ENCODE measurements around the gene MRPL10. TPM values are rescaled to one million over a fixed set of nuclear protein-coding genes. Genes with fewer than 3 reads are reported as not detected.

MRPL10 gene
- polyA plus RNA-seq, 6 donors from 2014 or later: 33.1 to 49.0 (median 39.1) TPM

DNA sequence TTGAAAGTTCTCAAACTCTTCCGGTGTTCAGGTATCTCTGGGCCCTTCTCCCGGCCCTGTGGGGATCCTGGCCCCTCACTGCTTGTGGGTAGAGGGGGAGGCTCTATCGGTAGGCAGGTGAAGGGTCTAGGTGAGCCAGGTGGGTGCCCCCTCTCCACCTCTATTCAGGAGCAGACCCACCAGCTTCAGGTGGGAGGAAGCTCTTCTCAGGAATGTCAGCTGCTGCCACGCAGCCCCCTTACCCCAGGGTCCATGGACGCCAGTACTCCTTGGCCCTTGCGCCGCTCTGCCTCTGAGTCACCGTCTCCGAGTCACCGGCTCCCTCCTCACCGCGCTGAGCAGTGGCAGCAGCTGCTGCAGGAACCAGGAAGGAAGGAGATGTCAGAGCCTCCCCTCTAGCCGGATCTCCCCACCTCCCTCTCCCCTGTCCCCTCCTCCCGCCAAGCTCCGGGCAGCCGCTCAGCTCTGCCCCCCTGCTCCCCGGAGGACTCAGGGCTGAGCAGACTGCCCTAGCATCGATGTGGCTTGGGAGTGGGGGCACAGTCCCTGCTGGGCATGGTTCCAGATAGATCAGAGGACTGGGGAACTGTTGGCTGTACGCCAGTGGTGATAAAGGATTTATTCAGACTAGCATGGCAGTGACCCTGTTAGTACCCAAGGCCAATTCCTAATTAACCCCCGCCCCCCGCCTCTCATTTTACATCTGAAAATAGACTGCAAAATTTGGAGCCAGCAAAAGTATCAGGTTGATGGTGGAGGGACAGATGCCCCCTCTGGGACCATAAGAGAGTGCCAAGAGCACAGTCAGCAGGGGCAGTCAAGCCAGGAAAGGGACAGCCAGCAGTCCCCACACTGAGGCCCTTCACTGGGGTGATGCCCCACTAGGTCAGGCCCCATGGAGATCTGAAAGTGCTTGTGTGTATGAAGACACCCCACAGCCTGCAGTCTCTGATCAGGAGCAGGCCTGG is 9.6 kb downstream of the MRPL10 start, which contains the start of gene OSBPL7:
Gene OSBPL7 (minus strand): TSS at position 371 of the 968 bp plus-strand sequence. CDS start 1,516 bp downstream, outside the sequence.
- Mint-ChIP-seq H3K36me3 (peaks cover 5 to 27% of the 10 kb centered on the region in 2 donors), H3K4me1 (peaks cover 23 to 33% (median 28%) of the 10 kb centered on the region in 3 donors), H3K27ac (peak within 1 kb of the TSS; percentile 83 to 92 (median 87)), H3K4me3 (peak within 1 kb of the TSS; percentile 91 to 99 (median 98)), H3K27me3 (no peaks in the 10 kb centered on the region), H3K9me3 (no peaks in the 10 kb centered on the region)
- ATAC-seq (ENCODE audit: low read depth in 2 of 2) (peak; percentile 96 to 97), DNase-seq (peak; percentile 66)

- H3K4me3 Mint-ChIP-seq: peak overlapping the region; percentile 91 to 99 (median 98)
- peaks cover 23 to 33% (median 23%) of the 10 kb centered on the region in 3 donors for H3K4me1 Mint-ChIP-seq
- peaks cover 5 to 31% of the 10 kb centered on the region in 2 donors for H3K36me3 Mint-ChIP-seq
- H3K9me3 Mint-ChIP-seq: no peaks in the 10 kb centered on the region
- ATAC-seq (ENCODE audit: low read depth in 2 of 2) (no peak), DNase-seq (no peak)
- peak overlapping the region in 5 of 6 donors; percentile 63 to 92 (median 88) for H3K27ac Mint-ChIP-seq
- H3K27me3 Mint-ChIP-seq: no peaks in the 10 kb centered on the region
Observed at GRCh38 chr17:47821031-47821423, 10.3 kb downstream of the MRPL10 start.

DNA sequence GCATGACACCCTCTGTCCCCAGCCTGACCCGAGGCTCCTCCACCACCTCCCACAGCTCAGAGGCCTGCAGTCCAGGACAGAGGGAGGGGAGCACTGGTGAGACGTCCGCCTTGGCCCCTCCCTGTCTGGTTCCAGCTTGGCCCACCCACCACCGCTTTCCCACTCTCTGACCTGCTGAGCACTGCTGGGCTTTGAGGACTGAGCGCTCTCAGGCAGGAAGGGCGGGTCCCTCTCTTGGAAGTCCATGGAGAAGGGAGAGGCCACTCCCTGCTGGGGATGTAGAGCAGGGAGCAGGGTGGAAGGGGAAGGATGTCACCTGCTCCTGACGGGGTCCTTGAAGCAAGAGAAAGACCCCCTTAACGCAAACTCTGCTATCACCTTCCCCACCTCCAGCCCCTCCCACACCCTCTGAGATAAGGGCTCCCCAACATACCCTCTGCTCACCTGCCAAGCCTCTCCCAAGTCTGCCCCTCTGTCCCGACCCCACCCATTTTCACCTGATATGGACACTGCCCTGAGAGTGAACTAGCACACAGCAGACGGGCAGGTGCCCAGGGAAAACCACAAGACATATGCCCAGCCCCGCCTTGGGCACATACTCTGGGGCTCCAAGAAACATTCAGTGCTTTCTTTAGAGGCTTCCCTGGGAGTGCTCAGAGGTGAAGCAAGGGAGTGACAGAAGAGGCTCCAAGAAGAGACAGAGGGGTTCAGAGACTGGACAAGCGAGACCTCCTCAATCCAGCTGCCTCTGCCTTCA is 11.1 kb downstream of the MRPL10 start:
- Mint-ChIP-seq H3K4me3 (peak overlapping the region; percentile 91 to 99 (median 98)), H3K36me3 (peaks cover 5 to 29% of the 10 kb centered on the region in 2 donors), H3K9me3 (no peaks in the 10 kb centered on the region), H3K27ac (peak overlapping the region in 3 of 6 donors; percentile 69 to 83 (median 76)), H3K4me1 (peaks cover 23 to 33% (median 23%) of the 10 kb centered on the region in 3 donors), H3K27me3 (no peaks in the 10 kb centered on the region)
- DNase-seq (no peak), ATAC-seq (ENCODE audit: low read depth in 2 of 2) (no peak)

DNA sequence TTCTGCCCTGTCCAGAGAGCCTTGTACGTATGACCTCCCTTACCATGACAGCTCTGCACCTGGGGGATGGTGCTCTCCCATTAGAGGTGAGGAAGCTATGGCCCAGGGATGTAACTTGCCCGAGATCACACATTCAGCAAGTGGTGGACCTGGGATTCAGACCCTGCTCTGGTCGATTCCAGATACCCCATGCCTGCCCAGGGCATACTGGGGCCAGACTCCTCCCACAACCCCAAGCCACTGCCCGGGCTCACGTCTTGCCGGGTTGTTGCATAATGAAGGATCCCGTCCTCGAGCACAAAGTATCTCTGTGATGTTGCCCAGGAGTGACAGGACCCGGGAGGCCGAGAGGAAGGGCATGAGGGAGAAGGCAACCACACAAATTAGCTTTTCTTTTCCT is 11.9 kb downstream of the MRPL10 start:
- H3K36me3 Mint-ChIP-seq: peaks cover 5 to 31% of the 10 kb centered on the region in 2 donors
- peak overlapping the region in 4 of 8 donors; percentile 9 to 54 (median 32) for H3K4me3 Mint-ChIP-seq
- DNase-seq (no peak), ATAC-seq (ENCODE audit: low read depth in 2 of 2) (no peak)
- no peaks in the 10 kb centered on the region for H3K9me3 Mint-ChIP-seq
- no peaks in the 10 kb centered on the region for H3K27me3 Mint-ChIP-seq
- H3K27ac Mint-ChIP-seq: no peak overlapping the region
- H3K4me1 Mint-ChIP-seq: peaks cover 23 to 30% (median 23%) of the 10 kb centered on the region in 3 donors

GRCh38 chr17:47818002-47818695 is 13.2 kb downstream of the MRPL10 start:
- Mint-ChIP-seq H3K4me3 (peak overlapping the region in 2 of 8 donors; percentile 41 to 65), H3K27ac (no peak overlapping the region), H3K36me3 (peaks cover 5 to 27% of the 10 kb centered on the region in 2 donors), H3K4me1 (peaks cover 22 to 26% (median 23%) of the 10 kb centered on the region in 3 donors), H3K9me3 (no peaks in the 10 kb centered on the region), H3K27me3 (no peaks in the 10 kb centered on the region)
- ATAC-seq (ENCODE audit: low read depth in 2 of 2) (no peak), DNase-seq (no peak)

DNA sequence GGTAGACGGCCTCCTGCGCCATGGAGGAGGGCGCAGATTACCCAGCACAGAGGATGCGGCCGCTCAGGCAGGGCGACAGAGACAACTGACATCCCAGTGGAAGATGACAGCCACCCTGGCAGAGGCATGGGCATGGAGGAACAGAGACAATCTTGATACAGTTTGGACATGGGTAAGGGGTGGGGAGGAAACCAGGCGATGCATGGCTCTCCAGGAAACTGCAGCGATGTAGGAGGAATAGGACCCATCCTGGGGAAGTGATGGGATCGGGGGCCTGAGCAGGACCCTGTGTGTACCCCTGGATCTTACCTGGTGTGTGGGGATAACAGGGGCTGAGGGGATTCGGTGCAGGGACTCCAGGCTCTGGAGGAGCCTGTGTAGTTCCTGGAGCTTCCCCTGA is 14.4 kb downstream of the MRPL10 start:
- H3K36me3 Mint-ChIP-seq: peaks cover 5 to 39% of the 10 kb centered on the region in 2 donors
- H3K27ac Mint-ChIP-seq: peak overlapping the region in 1 of 6 donors; percentile 14
- DNase-seq (no peak), ATAC-seq (ENCODE audit: low read depth in 2 of 2) (no peak)
- no peaks in the 10 kb centered on the region for H3K9me3 Mint-ChIP-seq
- no peak overlapping the region for H3K4me3 Mint-ChIP-seq
- peaks cover 20 to 26% (median 23%) of the 10 kb centered on the region in 3 donors for H3K4me1 Mint-ChIP-seq
- no peaks in the 10 kb centered on the region for H3K27me3 Mint-ChIP-seq

DNA sequence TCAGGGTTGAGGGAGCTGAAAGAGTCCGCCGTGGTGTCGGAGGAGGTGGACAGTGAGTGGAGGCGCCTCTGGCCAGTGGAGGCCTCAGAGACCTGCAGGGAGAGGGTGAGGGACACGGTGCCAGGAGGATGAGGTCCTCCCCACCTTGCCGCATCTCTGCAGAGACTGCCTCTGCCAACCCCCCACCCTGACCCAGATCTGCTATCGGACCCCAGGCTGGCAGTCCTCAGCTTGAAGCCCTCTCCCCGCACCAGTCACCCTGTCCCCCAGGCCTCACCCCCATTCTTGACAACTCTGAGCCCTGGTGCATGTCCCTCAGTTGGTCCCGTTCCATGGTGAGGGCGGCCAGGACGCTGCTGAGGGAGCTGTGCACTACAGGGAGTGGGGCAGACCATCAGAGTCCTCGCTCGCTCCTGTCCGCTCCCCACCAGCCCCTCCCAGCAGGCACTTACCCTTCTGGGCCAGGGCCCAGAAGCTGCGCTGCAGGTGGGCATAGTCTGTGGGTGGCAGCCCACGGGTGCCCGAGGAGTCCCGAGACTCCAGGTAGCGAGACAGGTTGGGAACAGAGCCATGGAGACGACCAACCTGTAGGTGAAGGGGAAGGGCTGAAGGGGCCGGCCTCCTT is 15.1 kb downstream of the MRPL10 start:
- ATAC-seq (ENCODE audit: low read depth in 2 of 2) (no peak), DNase-seq (no peak)
- peaks cover 15 to 19% (median 16%) of the 10 kb centered on the region in 3 donors for H3K4me1 Mint-ChIP-seq
- H3K27ac Mint-ChIP-seq: no peak overlapping the region
- H3K4me3 Mint-ChIP-seq: no peak overlapping the region
- H3K36me3 Mint-ChIP-seq: peaks cover 5 to 46% of the 10 kb centered on the region in 2 donors
- no peaks in the 10 kb centered on the region for H3K27me3 Mint-ChIP-seq
- no peaks in the 10 kb centered on the region for H3K9me3 Mint-ChIP-seq

GRCh38 chr17:47815106-47815918 is 16.0 kb downstream of the MRPL10 start:
- H3K27ac Mint-ChIP-seq: peak overlapping the region in 1 of 6 donors; percentile 38
- no peak overlapping the region for H3K4me3 Mint-ChIP-seq
- H3K36me3 Mint-ChIP-seq: peaks cover 8 to 53% of the 10 kb centered on the region in 2 donors
- H3K4me1 Mint-ChIP-seq: peaks cover 6 to 10% (median 6%) of the 10 kb centered on the region in 3 donors
- H3K27me3 Mint-ChIP-seq: no peaks in the 10 kb centered on the region
- DNase-seq (no peak), ATAC-seq (ENCODE audit: low read depth in 2 of 2) (no peak)
- H3K9me3 Mint-ChIP-seq: no peaks in the 10 kb centered on the region

DNA sequence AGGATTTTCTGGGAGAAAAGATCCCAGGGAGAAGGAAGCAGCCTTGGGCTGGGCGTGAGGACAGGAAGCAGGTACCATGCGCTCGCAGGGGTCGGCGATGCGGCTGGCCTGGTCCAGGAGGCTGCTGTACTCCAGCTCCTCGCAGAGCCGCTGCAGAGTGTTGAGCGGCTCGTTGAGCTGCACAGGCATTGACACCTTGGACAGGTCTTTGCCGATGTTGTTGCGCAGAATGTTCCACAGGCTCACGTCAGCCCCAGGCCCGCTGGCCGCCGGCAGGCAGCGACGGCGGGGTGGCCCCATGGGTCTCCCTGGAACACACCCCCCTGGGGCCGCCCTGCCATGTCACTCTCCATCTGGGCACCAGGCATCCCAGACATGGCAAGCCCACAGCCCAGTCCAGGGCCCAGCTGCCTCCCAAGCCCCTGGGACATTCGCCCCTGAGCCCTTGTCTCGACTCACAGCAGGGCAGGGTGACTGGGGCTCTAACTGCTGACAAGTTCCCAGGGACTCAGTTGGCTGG is 17.8 kb downstream of the MRPL10 start:
- ATAC-seq (ENCODE audit: low read depth in 2 of 2) (no peak), DNase-seq (no peak)
- peaks cover 0 to 5% (median 4%) of the 10 kb centered on the region in 3 donors for H3K4me1 Mint-ChIP-seq
- no peak overlapping the region for H3K4me3 Mint-ChIP-seq
- no peak overlapping the region for H3K27ac Mint-ChIP-seq
- H3K27me3 Mint-ChIP-seq: no peaks in the 10 kb centered on the region
- H3K9me3 Mint-ChIP-seq: no peaks in the 10 kb centered on the region
- H3K36me3 Mint-ChIP-seq: peaks cover 11 to 62% of the 10 kb centered on the region in 2 donors

DNA sequence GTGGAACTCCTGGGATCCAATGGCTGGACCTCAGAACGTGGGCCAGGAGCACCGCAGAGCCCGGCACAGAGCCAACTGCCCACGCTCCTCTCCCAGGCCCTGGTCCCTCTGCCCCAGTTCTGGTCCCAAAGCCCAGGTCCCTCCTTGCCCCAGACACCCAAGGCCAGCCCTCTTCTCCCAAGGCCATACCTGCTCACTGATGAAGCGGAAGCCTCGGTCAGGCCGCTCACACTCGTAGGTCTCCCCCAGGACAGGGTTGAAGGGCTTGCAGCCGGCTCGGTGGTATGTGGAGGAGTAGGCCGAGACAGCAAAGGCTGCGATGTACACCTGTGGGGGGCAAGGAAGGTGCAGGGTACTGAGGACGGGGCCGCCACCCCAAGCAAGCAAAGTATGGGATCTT is 18.3 kb downstream of the MRPL10 start:
- Mint-ChIP-seq H3K4me1 (peaks cover 0 to 5% (median 4%) of the 10 kb centered on the region in 3 donors), H3K27me3 (no peaks in the 10 kb centered on the region), H3K4me3 (no peak overlapping the region), H3K9me3 (no peaks in the 10 kb centered on the region), H3K36me3 (peaks cover 11 to 66% of the 10 kb centered on the region in 2 donors), H3K27ac (no peak overlapping the region)
- DNase-seq (no peak), ATAC-seq (ENCODE audit: low read depth in 2 of 2) (no peak)

DNA sequence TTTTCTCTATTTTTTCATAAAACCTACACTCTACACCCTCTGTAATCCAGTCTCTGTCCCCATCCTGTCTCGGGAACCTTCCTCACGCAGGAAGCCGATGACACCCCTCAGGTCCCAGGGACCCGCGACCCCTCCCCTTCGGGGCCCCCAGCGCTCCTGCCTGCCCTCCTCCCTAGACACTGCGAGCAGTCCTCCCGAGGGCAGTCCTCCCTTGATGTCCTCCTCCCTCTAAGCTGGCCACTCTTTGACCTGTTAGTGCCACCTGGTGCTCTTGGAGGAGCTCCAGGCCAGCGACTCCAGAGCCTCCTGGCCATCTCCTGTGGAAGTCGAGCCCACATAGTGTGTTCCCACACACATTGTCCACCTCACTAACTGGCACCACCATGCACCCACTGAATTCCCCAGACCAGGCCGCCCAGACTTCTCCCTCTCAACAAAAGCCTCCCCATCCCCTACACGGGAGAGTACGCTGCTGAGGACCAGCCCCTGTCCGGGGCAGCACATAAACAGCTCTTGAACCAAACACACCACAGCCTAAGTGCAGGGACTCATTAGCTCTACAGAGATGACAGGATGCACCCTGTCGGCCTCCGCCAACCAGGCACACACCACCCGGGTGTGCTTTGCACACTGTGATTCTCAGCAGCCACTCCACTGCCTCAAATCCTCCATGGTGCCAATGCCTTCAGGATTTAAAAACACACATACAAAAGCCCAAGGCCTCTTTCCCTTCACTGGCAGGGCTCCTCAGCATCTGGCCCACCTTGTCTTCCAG is 19.0 kb downstream of the MRPL10 start:
- DNase-seq (no peak), ATAC-seq (ENCODE audit: low read depth in 2 of 2) (no peak)
- Mint-ChIP-seq H3K4me1 (peaks cover 0 to 5% (median 4%) of the 10 kb centered on the region in 3 donors), H3K4me3 (peak overlapping the region in 1 of 8 donors; percentile 15), H3K9me3 (no peaks in the 10 kb centered on the region), H3K27me3 (no peaks in the 10 kb centered on the region), H3K36me3 (peaks cover 6 to 66% of the 10 kb centered on the region in 2 donors), H3K27ac (peak overlapping the region in 2 of 6 donors; percentile 58 to 71)
